Kidney (tissue), 14 donors: Measurements from ENCODE around the gene ARHGAP26. TPM values are rescaled to one million over a fixed set of nuclear protein-coding genes. Genes with fewer than 3 reads are reported as not detected.
A peak's percentile ranks its signal among the peaks of the same experiment; 100 is the strongest.

ENCODE experiments used
- DNase-seq, 5 donors: peaks; one replicate each; pipeline ENCODE4 v3.0.0-alpha.2; 2013 to 2020
- FAIRE-seq: peaks from 2 replicates; lab custom pipeline; 2012; peaks lifted over from hg19 to GRCh38; lab: Jason Lieb, UNC
- H3K27ac ChIP-seq, 2 donors: one replicate each; pipeline ENCODE4 v1.7.0; 2013; ENCODE audit warnings: low read depth in 2 of 2, low read length in 2 of 2, inconsistent platforms in 1 of 2
- H3K27me3 ChIP-seq: one replicate; pipeline ENCODE4 v1.7.1; 2013; ENCODE audit warnings: low read length, inconsistent platforms; ENCODE audit not compliant: control insufficient read depth, insufficient read depth
- H3K36me3 ChIP-seq, 3 donors: one replicate each; pipeline versions ENCODE4 v1.7.0 to v1.7.1; 2013; ENCODE audit warnings: low read length in 3 of 3, control low read depth in 1 of 3, inconsistent platforms in 1 of 3; ENCODE audit not compliant: insufficient read depth in 3 of 3, control insufficient read depth in 2 of 3
- H3K4me1 ChIP-seq, 3 donors: one replicate each; pipeline versions ENCODE4 v1.7.0 to v1.7.1; 2013; ENCODE audit warnings: low read length in 3 of 3, inconsistent platforms in 1 of 3, low read depth in 1 of 3; ENCODE audit not compliant: control insufficient read depth in 2 of 3, insufficient read depth in 2 of 3
- H3K4me3 ChIP-seq, 3 donors: one replicate each; pipeline versions ENCODE4 v1.7.0 to v1.8.1; 2013; ENCODE audit warnings: low read length in 3 of 3, control low read depth in 1 of 3, inconsistent platforms in 1 of 3
- H3K9ac ChIP-seq, 3 donors: one replicate each; pipeline versions ENCODE4 v1.7.0 to v1.7.1; 2013; ENCODE audit warnings: low read length in 3 of 3, control low read depth in 1 of 3, inconsistent platforms in 1 of 3
- H3K9me3 ChIP-seq, 3 donors: one replicate each; pipeline versions ENCODE4 v1.7.0 to v1.7.1; 2013; ENCODE audit warnings: low read length in 3 of 3, control low read depth in 1 of 3, inconsistent platforms in 1 of 3; ENCODE audit not compliant: control insufficient read depth in 2 of 3, insufficient read depth in 1 of 3
- intact Hi-C: fragments of 100-400 bp; cut with DNase I; formaldehyde crosslinking; loops from one replicate; pipeline ENCODE4 v1.11.1; 2022
- polyA plus RNA-seq: library from polyadenylated mRNA; stranded (reverse); fragments of 350-450 nt; fragmentation: Illumina TruSeq; extraction: RNeasy Lipid Tissue Mini Kit (QIAGEN cat#74804); gene quantifications from one replicate; pipeline ENCODE4 v1.2.3, GENCODE V29; 2014; ENCODE audit warnings: low read depth, low replicate concordance; ENCODE audit not compliant: insufficient read depth
- total RNA-seq: library from RNA; stranded (reverse); fragmentation: NEBNext Ultra II Directional; extraction: Animal tissue kit (Norgen Biotek cat#: 25700); gene quantifications from one replicate; pipeline ENCODE4 v1.2.1, GENCODE V29; 2021
- TF ChIP-seq, protein P1 (sequence below): IDR thresholded peaks from 3 replicates; pipeline ENCODE4 v1.5.1; 2012; ENCODE audit warnings: mild to moderate bottlenecking, moderate library complexity, borderline replicate concordance; ENCODE audit not compliant: insufficient read depth; ENCODE audit errors: extremely low read depth
- donor health status: control.
- donor health status: control.
- donor health status: control.
- donor health status: control.
- donor health status: control.
- donor health status: DM: yes; HTN: yes; CAD: no.
- donor health status: Normal renal cell carcinoma (clear cell type).

ARHGAP26 gene
- total and polyA plus RNA-seq, 2 donors from 2014 or later: 2.5 to 85.7 TPM

GRCh38 chr5:142807372-142807911, 37.3 kb downstream of the ARHGAP26 start:
- FAIRE-seq: no peak
- no peaks in the 10 kb centered on the region for H3K36me3 ChIP-seq
- peaks cover 0 to 11% (median 4%) of the 10 kb centered on the region in 3 donors for H3K4me1 ChIP-seq

GRCh38 chr5:142808878-142809598, 38.9 kb downstream of the ARHGAP26 start:
- TF ChIP-seq, protein P1, sequence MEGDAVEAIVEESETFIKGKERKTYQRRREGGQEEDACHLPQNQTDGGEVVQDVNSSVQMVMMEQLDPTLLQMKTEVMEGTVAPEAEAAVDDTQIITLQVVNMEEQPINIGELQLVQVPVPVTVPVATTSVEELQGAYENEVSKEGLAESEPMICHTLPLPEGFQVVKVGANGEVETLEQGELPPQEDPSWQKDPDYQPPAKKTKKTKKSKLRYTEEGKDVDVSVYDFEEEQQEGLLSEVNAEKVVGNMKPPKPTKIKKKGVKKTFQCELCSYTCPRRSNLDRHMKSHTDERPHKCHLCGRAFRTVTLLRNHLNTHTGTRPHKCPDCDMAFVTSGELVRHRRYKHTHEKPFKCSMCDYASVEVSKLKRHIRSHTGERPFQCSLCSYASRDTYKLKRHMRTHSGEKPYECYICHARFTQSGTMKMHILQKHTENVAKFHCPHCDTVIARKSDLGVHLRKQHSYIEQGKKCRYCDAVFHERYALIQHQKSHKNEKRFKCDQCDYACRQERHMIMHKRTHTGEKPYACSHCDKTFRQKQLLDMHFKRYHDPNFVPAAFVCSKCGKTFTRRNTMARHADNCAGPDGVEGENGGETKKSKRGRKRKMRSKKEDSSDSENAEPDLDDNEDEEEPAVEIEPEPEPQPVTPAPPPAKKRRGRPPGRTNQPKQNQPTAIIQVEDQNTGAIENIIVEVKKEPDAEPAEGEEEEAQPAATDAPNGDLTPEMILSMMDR: no peak
- no peaks in the 10 kb centered on the region for H3K9me3 ChIP-seq
- H3K4me1 ChIP-seq: peaks cover 0 to 14% (median 4%) of the 10 kb centered on the region in 3 donors
- intact Hi-C loops: no loop called here
- no peaks in the 10 kb centered on the region for H3K27me3 ChIP-seq
- H3K36me3 ChIP-seq: no peaks in the 10 kb centered on the region
- DNase-seq: peak in 1 of 5 donors; percentile 50
- H3K4me3 ChIP-seq: no peak overlapping the region
- FAIRE-seq: no peak
- no peak overlapping the region for H3K9ac ChIP-seq
- H3K27ac ChIP-seq: no peak overlapping the region

More at GRCh38 chr5:142807372-142807911, 37.3 kb downstream of the ARHGAP26 start:
- no peaks in the 10 kb centered on the region for H3K27me3 ChIP-seq
- DNase-seq: no peak
- H3K4me3 ChIP-seq: no peak overlapping the region
- no peaks in the 10 kb centered on the region for H3K9me3 ChIP-seq
- intact Hi-C loops: no loop called here
- H3K27ac ChIP-seq: no peak overlapping the region
- no peak overlapping the region for H3K9ac ChIP-seq
- TF ChIP-seq, protein P1: no peak

DNA sequence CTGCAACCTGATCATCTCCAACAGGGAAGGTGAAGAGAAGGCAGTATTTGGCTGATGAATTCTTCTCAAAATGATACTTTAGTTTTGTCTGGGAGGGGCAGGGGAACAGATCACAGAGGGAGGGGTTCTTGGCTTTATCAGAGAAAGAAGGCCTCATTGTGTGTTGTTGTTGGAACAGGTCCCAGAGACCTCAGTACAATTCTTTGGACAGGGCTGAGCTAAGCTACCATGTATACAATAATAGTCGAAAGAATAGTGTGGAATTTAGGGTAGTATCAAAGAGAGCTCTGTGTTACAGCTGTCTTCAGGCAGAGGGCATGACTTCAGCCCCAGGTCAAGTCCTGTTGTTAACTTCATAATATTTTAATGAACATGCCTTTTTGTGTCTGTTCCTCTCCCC, 39.9 kb downstream of the ARHGAP26 start:
- no peaks in the 10 kb centered on the region for H3K9me3 ChIP-seq
- no peaks in the 10 kb centered on the region for H3K36me3 ChIP-seq
- FAIRE-seq (no peak), DNase-seq (peak in 1 of 5 donors; percentile 62)
- TF ChIP-seq, protein P1: no peak
- H3K9ac ChIP-seq: no peak overlapping the region
- H3K27me3 ChIP-seq: no peaks in the 10 kb centered on the region
- peaks cover 0 to 14% (median 4%) of the 10 kb centered on the region in 3 donors for H3K4me1 ChIP-seq
- no peak overlapping the region for H3K27ac ChIP-seq
- no peak overlapping the region for H3K4me3 ChIP-seq
- intact Hi-C loops: no loop called here
